HG02588 (cell line): ENCODE measurements around the gene PREX1.
"Not testable (repeated sequence)": the region's sequence is repeated elsewhere in the genome, so short reads cannot be mapped to it uniquely, and the experiment has no call there.

Experiments
- ATAC-seq: cut with Tn5 transposase; IDR thresholded peaks from one replicate; pipeline ENCODE4 v1.9.1; 2021; ENCODE audit warnings: mild to moderate bottlenecking, moderate library complexity; ENCODE audit not compliant: unreplicated experiment

PREX1 gene

GRCh38 chr20:48813930-48814546, 13.8 kb downstream of the PREX1 start:
- no peak for ATAC-seq

- ATAC-seq, result no peak
Measured at GRCh38 chr20:48813446-48813747, 14.4 kb downstream of the PREX1 start.

DNA sequence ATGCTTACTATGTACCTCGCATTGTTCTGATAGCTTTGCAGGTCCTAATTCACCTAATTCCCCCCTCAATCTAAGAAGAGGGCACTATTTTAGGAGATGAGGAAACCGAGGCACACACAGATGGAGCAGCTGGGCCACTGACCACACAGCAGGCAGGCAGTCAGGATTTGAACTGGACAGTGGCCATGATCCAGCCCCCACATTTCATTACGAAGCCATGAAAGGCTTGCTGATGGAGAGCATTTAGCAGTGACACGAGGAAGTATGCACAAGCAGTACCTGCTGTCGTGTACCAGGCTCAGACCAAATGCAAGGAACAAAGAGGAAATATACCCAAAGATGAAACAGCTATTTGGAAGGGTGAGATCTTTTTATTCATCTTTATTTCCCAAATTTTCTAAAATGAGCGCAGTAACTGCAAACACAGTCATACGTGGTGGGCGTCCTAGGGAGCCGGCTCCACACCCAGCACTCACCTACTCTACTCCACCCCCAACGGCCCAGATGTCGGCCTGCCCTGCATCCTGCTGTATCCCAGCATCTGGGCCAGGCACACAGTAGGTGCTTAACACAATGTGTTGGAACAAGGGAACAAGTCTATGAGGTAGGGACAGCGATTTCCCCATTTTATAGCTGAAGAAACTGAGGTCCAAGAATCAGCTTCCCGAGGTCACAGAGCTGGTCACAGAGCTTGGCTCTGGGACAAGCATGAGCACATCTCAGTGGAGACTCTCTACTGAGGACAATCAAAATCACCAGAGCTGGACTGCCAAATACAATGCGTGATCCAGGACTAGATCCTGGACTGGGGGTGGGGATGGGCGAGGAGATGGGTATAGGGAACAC, 15.0 kb downstream of the PREX1 start:
- no peak for ATAC-seq

DNA sequence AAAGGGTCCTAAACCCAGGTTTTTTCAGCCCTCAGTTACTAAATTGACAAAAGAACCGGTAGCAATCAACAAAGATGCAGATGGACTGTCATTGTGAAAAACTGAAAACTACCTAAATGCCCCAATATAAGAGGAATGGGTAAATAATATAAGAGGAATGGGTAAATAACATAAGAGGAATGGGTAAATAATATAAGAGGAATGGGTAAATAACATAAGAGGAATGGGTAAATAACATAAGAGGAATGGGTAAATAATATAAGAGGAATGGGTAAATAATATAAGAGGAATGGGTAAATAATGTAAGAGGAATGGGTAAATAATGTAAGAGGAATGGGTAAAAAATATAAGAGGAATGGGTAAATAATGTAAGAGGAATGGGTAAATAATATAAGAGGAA, 15.7 kb downstream of the PREX1 start:
- not testable (repeated sequence) for ATAC-seq

- ATAC-seq, result no peak
Measured at GRCh38 chr20:48809673-48810072, 18.1 kb downstream of the PREX1 start.

DNA sequence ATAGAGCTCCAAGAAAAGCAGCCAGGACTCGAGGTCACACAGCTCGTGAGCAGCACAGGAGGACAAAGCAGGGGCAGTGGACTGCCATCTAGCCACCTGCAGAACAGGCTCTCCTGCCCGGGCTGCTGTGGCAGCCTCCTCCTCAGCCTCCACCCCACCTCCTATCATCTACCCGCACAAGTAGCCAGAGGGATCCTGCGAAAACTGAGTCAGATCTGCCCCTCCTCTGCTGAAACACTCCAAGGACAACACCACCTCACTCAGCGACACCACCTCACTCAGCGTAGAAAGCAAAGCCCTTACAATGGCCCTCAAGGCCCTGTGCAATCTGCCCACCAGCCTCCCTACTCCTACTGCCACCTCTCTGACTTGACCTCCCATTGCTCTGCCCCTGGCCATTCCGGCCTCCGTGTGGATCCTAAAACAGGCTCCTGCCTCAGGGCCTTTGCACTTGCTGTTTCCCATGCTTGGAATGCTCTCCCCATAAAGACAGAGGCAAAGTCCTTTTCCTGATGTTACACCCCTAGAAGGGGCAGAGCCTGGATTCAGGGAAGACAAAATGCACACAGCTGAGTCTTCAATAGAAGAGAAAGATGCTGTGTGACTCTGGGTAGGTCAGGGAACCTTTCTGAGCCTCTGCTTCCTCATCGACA, 19.3 kb downstream of the PREX1 start:
- no peak for ATAC-seq

DNA sequence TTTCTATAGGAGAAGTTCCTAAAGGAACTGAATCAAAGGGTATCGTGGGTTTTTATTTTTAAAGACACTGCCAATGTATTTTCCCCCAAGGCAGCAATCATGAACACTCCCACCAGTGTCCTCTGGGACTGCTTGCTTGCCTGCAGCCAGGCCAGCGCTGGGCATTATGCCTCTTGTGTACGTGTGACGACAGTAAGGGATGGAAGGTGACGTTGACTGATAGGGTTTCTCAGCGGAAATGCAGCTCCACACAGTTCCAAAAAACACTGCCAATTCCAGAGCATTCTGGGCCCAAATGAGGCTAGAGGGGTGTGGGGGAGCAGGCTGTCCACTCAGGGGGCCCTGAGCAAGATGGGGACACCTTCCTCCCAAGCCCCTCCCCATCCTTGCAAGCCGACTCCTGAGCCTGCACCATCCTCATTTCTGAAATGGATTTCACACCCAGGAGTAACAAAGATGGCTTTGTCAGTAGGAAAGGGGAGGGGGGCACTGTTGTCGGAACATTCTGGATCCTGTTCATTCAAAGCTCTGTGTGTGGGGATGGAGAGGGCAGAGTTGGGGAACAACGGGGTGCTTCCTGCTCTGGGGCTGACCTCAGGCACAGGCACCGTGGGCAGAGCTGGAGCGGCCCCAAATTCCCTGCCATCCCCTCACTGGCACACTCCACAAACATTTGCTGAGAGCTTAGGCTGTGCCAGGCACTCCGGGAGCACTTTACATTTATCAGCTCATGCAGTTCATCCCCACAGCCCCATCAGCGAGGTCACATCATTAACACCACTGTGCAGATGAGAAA, 20.0 kb downstream of the PREX1 start:
- ATAC-seq, result no peak

DNA sequence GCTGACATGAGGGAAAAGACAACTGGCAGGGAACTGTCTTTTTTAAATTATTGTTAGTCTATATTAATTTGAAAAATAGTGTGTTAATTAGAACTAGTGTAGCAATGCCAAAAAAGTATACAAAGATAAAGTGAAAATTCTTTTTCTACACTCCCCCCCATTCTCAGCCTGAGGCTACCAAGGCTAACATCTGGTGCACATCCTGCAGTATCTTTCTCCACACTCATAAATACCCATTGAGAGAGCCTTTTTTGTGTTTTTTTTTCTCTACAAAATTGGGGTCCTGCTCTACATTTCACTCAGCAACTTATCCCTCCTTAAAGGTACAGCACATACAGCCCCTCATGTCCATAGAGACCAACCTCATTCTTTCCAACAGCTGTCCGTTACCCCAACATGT, 20.7 kb downstream of the PREX1 start:
- ATAC-seq, result no peak

DNA sequence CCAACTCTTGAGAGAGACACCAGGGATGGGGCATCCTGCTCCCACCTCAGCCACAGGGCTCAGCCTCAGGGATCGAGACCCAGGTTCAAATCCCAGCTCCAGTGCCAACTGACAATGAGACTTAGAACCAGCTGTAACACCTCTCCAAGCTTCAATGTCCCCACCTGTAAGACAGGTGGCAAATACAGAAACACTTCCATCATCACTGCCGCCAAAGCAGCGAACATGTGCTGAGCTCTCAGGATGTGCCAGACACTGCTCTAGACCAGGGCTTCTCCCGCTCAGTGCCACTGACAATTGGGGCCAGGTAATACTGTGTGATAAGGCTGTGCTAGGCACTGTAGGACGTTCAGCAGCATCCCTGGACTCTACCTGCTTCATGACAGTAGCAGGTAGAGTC, 22.1 kb downstream of the PREX1 start:
- no peak for ATAC-seq

DNA sequence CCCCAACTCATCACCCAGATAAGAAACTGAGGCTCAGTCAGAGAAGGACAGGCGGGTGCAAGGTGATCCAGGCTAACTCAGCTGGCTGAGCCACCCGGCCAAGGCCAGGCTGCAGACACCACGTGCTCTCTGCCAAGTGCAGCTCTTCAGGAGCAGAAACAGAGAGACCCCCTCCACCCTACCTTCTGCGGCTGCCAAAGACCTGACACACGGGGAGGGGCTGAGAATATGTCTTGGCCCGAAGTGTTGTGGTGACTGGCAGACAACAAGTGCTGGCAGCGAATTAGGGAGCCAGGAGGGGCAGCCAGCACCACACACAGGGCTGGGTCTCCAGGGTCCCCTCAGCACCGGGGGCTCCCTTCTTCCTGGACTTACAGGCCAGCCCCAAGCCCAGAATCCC, 22.5 kb downstream of the PREX1 start:
- ATAC-seq, result no peak

DNA sequence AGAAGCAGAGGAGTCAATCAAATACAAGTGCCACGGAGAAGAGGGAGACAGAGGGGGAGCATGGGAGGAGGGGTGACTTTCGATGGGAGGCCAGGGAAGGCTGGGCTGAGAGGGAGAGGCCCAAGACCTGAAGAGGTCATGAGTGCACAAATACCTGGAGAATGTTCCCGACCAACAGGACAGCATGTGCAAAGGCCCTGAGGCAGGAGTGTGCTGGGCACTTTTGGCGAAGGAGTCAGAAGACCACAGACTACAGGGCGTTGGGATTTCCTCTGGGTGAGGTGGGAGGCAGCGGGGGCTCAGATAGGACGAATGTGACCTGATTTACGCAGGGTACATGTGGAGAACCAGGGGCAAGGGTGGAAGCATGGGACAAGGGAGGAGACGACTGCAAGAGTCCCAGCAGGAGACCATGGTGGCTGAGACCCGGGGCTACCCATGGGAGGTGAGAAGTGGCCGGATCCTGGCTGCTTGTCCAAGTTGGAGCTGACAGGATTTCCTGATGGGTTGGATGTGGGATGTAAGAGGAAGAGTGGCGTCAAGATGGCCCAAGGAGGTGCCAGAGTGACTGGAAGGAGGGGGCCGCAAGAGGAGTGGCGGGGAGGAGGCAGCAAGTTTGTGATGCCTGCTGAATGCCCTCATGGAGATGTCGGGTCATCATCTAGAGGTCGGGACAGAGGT, 23.4 kb downstream of the PREX1 start:
- ATAC-seq, result no peak

- ATAC-seq, result no peak
Measured at GRCh38 chr20:48803176-48804053, 24.4 kb downstream of the PREX1 start.

GRCh38 chr20:48802647-48803046, 25.2 kb downstream of the PREX1 start:
- ATAC-seq, result no peak

GRCh38 chr20:48802216-48802615, 25.6 kb downstream of the PREX1 start:
- no peak for ATAC-seq

DNA sequence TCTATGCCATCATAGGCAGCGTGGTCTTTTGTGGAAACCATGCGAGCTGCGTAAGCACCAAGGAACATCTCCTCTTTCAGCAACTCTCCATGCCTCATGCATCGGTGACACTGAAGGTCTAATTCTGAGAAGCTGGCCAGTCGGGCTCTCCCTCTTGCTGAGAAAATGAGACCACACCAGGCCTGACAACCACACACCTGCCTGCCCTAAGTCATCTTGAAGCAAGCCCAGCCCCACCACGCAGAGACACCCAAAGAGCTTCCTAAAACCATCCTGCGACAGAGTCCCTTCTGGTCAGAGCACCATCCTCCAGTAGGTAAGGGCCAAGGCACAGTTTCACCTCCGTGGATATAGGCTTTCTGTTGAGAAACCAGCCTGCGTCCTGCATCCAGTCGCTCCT, 26.6 kb downstream of the PREX1 start:
- no peak for ATAC-seq

DNA sequence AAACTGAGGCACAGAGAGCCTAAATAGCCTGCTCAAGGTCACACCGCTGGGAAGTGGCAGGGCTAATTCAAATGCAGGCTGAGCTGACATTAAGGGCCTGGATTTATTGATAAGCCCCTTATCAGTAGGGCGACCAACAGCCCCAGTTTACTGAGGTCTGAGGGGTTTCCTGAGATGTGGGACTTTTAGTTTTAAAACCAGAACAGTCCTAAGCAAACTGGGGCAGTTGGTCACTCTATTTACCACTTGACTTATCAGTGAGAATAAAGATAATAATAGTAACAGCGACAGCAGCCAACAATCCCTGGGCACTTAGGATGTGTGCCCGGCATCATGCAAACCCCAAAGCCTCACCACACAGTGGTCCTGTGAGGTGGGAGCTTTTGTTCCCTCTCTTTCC, 27.6 kb downstream of the PREX1 start:
- ATAC-seq, result no peak

- ATAC-seq, result no peak
Measured at GRCh38 chr20:48799328-48800105, 28.3 kb downstream of the PREX1 start.

- no peak for ATAC-seq
Measured at GRCh38 chr20:48797850-48798747, 29.7 kb downstream of the PREX1 start.
